ENCODE measurements around the gene ZNF273.

DNA sequence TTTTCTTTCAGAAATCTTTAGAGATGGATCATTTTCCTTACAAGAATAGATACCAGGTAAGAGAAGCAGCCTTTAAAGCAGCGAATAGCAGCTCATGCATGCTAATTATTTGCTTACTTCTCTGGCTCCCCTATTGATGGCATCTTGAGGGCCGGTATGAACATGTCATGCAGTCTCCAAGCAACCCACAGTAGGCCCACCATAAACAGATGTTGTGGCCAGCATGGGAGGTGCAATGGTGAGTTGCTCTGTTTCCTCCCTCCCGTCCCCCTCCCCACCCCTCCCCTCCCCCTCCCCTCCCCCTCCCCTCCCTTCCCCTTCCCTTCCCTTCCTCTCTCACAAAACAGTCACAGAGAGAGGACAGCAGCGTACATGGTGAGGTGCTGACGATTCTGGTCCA is 9.7 kb upstream of the ZNF273 start:
- TF ChIP-seq TAF1 (IDR thresholded peaks at IDR 0.05; ENCODE audit: borderline replicate concordance, insufficient read depth, low read length), result no peak
- TF ChIP-seq POLR2AphosphoS5 (IDR thresholded peaks at IDR 0.05; ENCODE audit: low read depth, low read length), result no peak
- TF ChIP-seq, protein P1, sequence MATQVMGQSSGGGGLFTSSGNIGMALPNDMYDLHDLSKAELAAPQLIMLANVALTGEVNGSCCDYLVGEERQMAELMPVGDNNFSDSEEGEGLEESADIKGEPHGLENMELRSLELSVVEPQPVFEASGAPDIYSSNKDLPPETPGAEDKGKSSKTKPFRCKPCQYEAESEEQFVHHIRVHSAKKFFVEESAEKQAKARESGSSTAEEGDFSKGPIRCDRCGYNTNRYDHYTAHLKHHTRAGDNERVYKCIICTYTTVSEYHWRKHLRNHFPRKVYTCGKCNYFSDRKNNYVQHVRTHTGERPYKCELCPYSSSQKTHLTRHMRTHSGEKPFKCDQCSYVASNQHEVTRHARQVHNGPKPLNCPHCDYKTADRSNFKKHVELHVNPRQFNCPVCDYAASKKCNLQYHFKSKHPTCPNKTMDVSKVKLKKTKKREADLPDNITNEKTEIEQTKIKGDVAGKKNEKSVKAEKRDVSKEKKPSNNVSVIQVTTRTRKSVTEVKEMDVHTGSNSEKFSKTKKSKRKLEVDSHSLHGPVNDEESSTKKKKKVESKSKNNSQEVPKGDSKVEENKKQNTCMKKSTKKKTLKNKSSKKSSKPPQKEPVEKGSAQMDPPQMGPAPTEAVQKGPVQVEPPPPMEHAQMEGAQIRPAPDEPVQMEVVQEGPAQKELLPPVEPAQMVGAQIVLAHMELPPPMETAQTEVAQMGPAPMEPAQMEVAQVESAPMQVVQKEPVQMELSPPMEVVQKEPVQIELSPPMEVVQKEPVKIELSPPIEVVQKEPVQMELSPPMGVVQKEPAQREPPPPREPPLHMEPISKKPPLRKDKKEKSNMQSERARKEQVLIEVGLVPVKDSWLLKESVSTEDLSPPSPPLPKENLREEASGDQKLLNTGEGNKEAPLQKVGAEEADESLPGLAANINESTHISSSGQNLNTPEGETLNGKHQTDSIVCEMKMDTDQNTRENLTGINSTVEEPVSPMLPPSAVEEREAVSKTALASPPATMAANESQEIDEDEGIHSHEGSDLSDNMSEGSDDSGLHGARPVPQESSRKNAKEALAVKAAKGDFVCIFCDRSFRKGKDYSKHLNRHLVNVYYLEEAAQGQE (IDR thresholded peaks at IDR 0.05; ENCODE audit: insufficient read depth in 1 of 2, low read depth in 2 of 2, low read length in 2 of 2), result no peak
- TF ChIP-seq SIN3A (IDR thresholded peaks at IDR 0.05; ENCODE audit: borderline replicate concordance, insufficient read depth, low read length), result no peak

All from PFSK-1 (cell line).